Endothelial cell of umbilical vein (primary cell): ENCODE results near the gene SFXN4. TPM values are rescaled to one million over a fixed set of nuclear protein-coding genes. Genes with fewer than 3 reads are reported as not detected.

Experiments used
- BruUV-seq: library from RNA; stranded (reverse); fragments of 400-500 nt; replicated peaks from 2 replicates; lab custom pipeline; 2021; lab: Mats Ljungman, UMichigan
- CTCF ChIA-PET: fragments of 300-600, 350-600 bp; sonication (Branson Sonifier 250); formaldehyde crosslinking; loops from one replicate; lab custom pipeline; 2021; ENCODE audit warnings: antibody characterized with exemption, inconsistent platforms; lab: Charles Lee
- POLR2A ChIA-PET: fragments of 300-600, 350-600 bp; sonication (Branson Sonifier 250); formaldehyde crosslinking; loops from one replicate; lab custom pipeline; 2021; ENCODE audit warnings: antibody characterized with exemption, inconsistent platforms; lab: Charles Lee
- DNase-seq: peaks from one replicate; pipeline ENCODE4 v3.0.0-alpha.2; 2011; ENCODE audit warnings: low read depth, low spot score
- FAIRE-seq: peaks from 2 replicates; lab custom pipeline; 2011; peaks lifted over from hg19 to GRCh38; lab: Jason Lieb, UNC
- H2AFZ ChIP-seq: 2 replicates; pipeline ENCODE4 v1.6.0; 2012; ENCODE audit warnings: low read depth, low read length, control low read depth, inconsistent platforms
- H3K27ac ChIP-seq: 2 replicates; pipeline ENCODE4 v1.5.1; 2011; ENCODE audit warnings: low read depth, mild to moderate bottlenecking, control low read depth, low read length, moderate library complexity; ENCODE audit not compliant: insufficient read depth
- H3K27me3 ChIP-seq, 2 experiments: 2 replicates each; pipeline versions ENCODE4 v1.6.0 to v1.6.1; 2011; ENCODE audit warnings: low read length in 2 of 2, mixed read lengths in 1 of 2; ENCODE audit not compliant: control insufficient read depth in 2 of 2, insufficient read depth in 2 of 2
- H3K36me3 ChIP-seq, 2 experiments: 2 replicates in 1 of 2; 3 replicates in 1 of 2; pipeline ENCODE4 v1.5.1; 2011; ENCODE audit warnings: low read length in 2 of 2, mild to moderate bottlenecking in 1 of 2, moderate library complexity in 1 of 2; ENCODE audit not compliant: control insufficient read depth in 2 of 2, insufficient read depth in 2 of 2; ENCODE audit errors: extremely low read depth in 1 of 2
- H3K4me1 ChIP-seq: 3 replicates; pipeline ENCODE4 v1.5.1; 2011; ENCODE audit warnings: mild to moderate bottlenecking, low read length; ENCODE audit not compliant: control insufficient read depth, insufficient read depth; ENCODE audit errors: extremely low read depth
- H3K4me2 ChIP-seq: 2 replicates; pipeline ENCODE4 v1.6.1; 2011; ENCODE audit warnings: low read length, control low read depth, mixed read lengths; ENCODE audit not compliant: insufficient read depth
- H3K4me3 ChIP-seq, 3 experiments: fragments of 200-600 bp in 1 of 3; sonication (generic), shearing (Covaris generic) in 1 of 3; replicated peaks in 1 of 3; 2 replicates each; pipeline ENCODE4 v1.5.1; 2011 to 2016; ENCODE audit warnings: control low read depth in 3 of 3, low read length in 3 of 3, mild to moderate bottlenecking in 2 of 3, inconsistent platforms in 1 of 3, low read depth in 1 of 3, moderate library complexity in 1 of 3; ENCODE audit not compliant: insufficient read depth in 1 of 3
- H3K79me2 ChIP-seq: 2 replicates; pipeline ENCODE4 v1.6.0; 2012; ENCODE audit warnings: low read length, inconsistent platforms; ENCODE audit not compliant: control insufficient read depth, insufficient read depth
- H3K9ac ChIP-seq: replicated peaks from 2 replicates; pipeline ENCODE3; 2011; ENCODE audit warnings: low read length, control low read depth; ENCODE audit not compliant: insufficient read depth; ENCODE audit errors: extremely low read depth
- H3K9me1 ChIP-seq: replicated peaks from 3 replicates; pipeline ENCODE4 v1.6.0; 2011; ENCODE audit warnings: mild to moderate bottlenecking, low read length; ENCODE audit not compliant: control insufficient read depth, insufficient read depth; ENCODE audit errors: extremely low read depth
- H3K9me3 ChIP-seq: replicated peaks from 2 replicates; pipeline ENCODE4 v1.5.1; 2012; ENCODE audit warnings: low read length, inconsistent platforms; ENCODE audit not compliant: control insufficient read depth, insufficient read depth
- H4K20me1 ChIP-seq: replicated peaks from 2 replicates; pipeline ENCODE3; 2011; ENCODE audit warnings: mild to moderate bottlenecking, low read length; ENCODE audit not compliant: control insufficient read depth, insufficient read depth; ENCODE audit errors: extremely low read depth
- EZH2 ChIP-seq: IDR thresholded peaks from 2 replicates; pipeline ENCODE4 v1.6.1; 2012; ENCODE audit warnings: borderline replicate concordance, low read depth, mild to moderate bottlenecking, moderate library complexity, low read length, inconsistent platforms; ENCODE audit not compliant: severe bottlenecking
- FOS ChIP-seq: IDR thresholded peaks from 2 replicates; pipeline ENCODE4 v1.6.1; 2011; ENCODE audit warnings: mild to moderate bottlenecking, low read length, moderate library complexity, borderline replicate concordance; ENCODE audit not compliant: insufficient read depth
- GATA2 ChIP-seq: IDR thresholded peaks from 2 replicates; pipeline ENCODE4 v1.7.0; 2011; ENCODE audit warnings: low read depth, mild to moderate bottlenecking, moderate library complexity, mixed read lengths, low read length; ENCODE audit not compliant: insufficient read length, insufficient read depth
- JUN ChIP-seq: IDR thresholded peaks from 2 replicates; pipeline ENCODE4 v1.6.1; 2011; ENCODE audit warnings: borderline replicate concordance, low read depth; ENCODE audit not compliant: insufficient read length, insufficient read depth
- MYC ChIP-seq: IDR thresholded peaks from one replicate; pipeline ENCODE4 v1.6.1; 2011; ENCODE audit warnings: mild to moderate bottlenecking, low read depth, low read length
- POLR2A ChIP-seq: IDR thresholded peaks from 2 replicates; pipeline ENCODE4 v1.6.1; 2012; ENCODE audit warnings: low read depth, mild to moderate bottlenecking, control low read depth, low read length
- POLR2AphosphoS5 ChIP-seq: IDR thresholded peaks from 2 replicates; pipeline ENCODE4 v1.6.1; 2012; ENCODE audit warnings: low read depth, mild to moderate bottlenecking, control low read depth, low read length, moderate library complexity; ENCODE audit not compliant: insufficient read depth
- dilution Hi-C: fragments of 300-500 bp; cut with MboI; formaldehyde crosslinking; loops from one replicate; pipeline ENCODE4 v1.15.0; 2019; ENCODE audit warnings: low sequenced_read_pairs; ENCODE audit not compliant: extremely low pct_ligation_motif_present
- intact Hi-C: fragments of 100-400 bp; cut with micrococcal nuclease; formaldehyde crosslinking; loops from one replicate; pipeline ENCODE4 v1.10.0; 2022
- polyA plus RNA-seq, 4 experiments: library from polyadenylated mRNA; depleted of rRNA in 3 of 4; stranded (reverse) in 3 of 4; unstranded in 1 of 4; fragments of >200 nt; gene quantifications; 2 replicates each; pipeline versions ENCODE4 v1.2.1 to v1.2.3, GENCODE V29; 2011 to 2012; ENCODE audit warnings: missing spikeins in 1 of 4
- total RNA-seq: library from RNA; stranded (reverse); gene quantifications from 2 replicates; pipeline ENCODE4 v1.2.3, GENCODE V29; 2021
- TF ChIP-seq, protein P1 (sequence below), 2 donors: IDR thresholded peaks; 1 replicate in 1 of 2; 2 replicates in 1 of 2; pipeline ENCODE4 v1.5.1; 2011; ENCODE audit warnings: low read length in 2 of 2, mild to moderate bottlenecking in 2 of 2, moderate library complexity in 2 of 2, control low read depth in 1 of 2, inconsistent platforms in 1 of 2, low read depth in 1 of 2; ENCODE audit not compliant: insufficient read depth in 1 of 2; ENCODE audit errors: extremely low read depth in 1 of 2
- TF ChIP-seq, protein P2 (sequence below): IDR thresholded peaks from 2 replicates; pipeline ENCODE4 v1.6.1; 2011; ENCODE audit not compliant: insufficient read depth, insufficient read length

Gene SFXN4
- total and polyA plus RNA-seq, 2 donors (not counting 3 experiments of a cell fraction or from before 2014, with no cell fraction given) = 11.1 to 14.5 TPM

GRCh38 chr10:119125942-119126341 lies 39.6 kb downstream of the SFXN4 start:
- no peak for TF ChIP-seq FOS
- TF ChIP-seq, protein P1, sequence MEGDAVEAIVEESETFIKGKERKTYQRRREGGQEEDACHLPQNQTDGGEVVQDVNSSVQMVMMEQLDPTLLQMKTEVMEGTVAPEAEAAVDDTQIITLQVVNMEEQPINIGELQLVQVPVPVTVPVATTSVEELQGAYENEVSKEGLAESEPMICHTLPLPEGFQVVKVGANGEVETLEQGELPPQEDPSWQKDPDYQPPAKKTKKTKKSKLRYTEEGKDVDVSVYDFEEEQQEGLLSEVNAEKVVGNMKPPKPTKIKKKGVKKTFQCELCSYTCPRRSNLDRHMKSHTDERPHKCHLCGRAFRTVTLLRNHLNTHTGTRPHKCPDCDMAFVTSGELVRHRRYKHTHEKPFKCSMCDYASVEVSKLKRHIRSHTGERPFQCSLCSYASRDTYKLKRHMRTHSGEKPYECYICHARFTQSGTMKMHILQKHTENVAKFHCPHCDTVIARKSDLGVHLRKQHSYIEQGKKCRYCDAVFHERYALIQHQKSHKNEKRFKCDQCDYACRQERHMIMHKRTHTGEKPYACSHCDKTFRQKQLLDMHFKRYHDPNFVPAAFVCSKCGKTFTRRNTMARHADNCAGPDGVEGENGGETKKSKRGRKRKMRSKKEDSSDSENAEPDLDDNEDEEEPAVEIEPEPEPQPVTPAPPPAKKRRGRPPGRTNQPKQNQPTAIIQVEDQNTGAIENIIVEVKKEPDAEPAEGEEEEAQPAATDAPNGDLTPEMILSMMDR (IDR thresholded peaks at IDR 0.05; ENCODE audit: extremely low read depth in 1 of 2, insufficient read depth in 1 of 2, low read depth in 1 of 2, low read length in 2 of 2) = no peak
- TF ChIP-seq, protein P2, sequence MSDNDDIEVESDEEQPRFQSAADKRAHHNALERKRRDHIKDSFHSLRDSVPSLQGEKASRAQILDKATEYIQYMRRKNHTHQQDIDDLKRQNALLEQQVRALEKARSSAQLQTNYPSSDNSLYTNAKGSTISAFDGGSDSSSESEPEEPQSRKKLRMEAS = no peak
- no peak for TF ChIP-seq JUN
- TF ChIP-seq MYC = no peak
- no peak for TF ChIP-seq EZH2
- TF ChIP-seq GATA2 = no peak
- no peak for TF ChIP-seq POLR2A
- TF ChIP-seq POLR2AphosphoS5 = no peak
- Histone ChIP-seq H4K20me1 (no peaks in the 10 kb centered on the region), H3K27ac (no peak overlapping the region), H3K4me3 (no peak overlapping the region), H2AFZ (no peak overlapping the region), H3K9ac (no peak overlapping the region), H3K27me3 (no peaks in the 10 kb centered on the region), H3K9me1 (no peaks in the 10 kb centered on the region), H3K4me1 (no peaks in the 10 kb centered on the region), H3K9me3 (no peaks in the 10 kb centered on the region), H3K79me2 (no peaks in the 10 kb centered on the region), H3K4me2 (no peak overlapping the region), H3K36me3 (peaks cover 7 to 23% of the 10 kb centered on the region in 2 experiments)
- CTCF ChIA-PET = no interaction called here
- dilution Hi-C loops = no loop called here
- no peak for DNase-seq
- POLR2A ChIA-PET = no interaction called here
- no TSS peak for BruUV-seq
- FAIRE-seq = no peak
- intact Hi-C loops = no loop called here
